Retina (tissue), 1 donor: ENCODE data around the gene TFEB.

Experiments used
- DNase-seq: peaks from one replicate; pipeline ENCODE4 v3.0.0-alpha.2; 2016

TFEB gene

GRCh38 chr6:41687501-41688175 lies 47.8 kb downstream of the TFEB start:
- DNase-seq: no peak

GRCh38 chr6:41685641-41686380 lies 49.6 kb downstream of the TFEB start:
- no peak for DNase-seq

- DNase-seq: no peak
Measured at GRCh38 chr6:41684311-41685180, 50.9 kb downstream of the TFEB start.

GRCh38 chr6:41683523-41684310 lies 51.7 kb downstream of the TFEB start:
- peak; percentile 95 for DNase-seq

DNA sequence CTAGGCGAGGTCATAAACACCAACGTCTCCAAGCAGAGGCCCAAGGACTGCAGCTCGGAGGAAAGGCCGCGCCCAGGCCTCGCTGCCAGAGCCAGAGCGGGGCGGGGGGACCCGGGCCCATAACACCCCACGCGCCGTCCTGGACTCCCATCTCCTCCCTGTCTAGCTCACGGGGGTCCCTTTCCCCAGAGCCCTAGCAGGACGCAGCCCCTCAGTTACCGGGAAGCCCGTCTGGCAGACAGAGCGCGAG lies 52.2 kb downstream of the TFEB start:
- no peak for DNase-seq

GRCh38 chr6:41682497-41683272 lies 52.7 kb downstream of the TFEB start:
- no peak for DNase-seq

- peak; percentile 94 for DNase-seq
Measured at GRCh38 chr6:41682056-41682477, 53.3 kb downstream of the TFEB start.

DNA sequence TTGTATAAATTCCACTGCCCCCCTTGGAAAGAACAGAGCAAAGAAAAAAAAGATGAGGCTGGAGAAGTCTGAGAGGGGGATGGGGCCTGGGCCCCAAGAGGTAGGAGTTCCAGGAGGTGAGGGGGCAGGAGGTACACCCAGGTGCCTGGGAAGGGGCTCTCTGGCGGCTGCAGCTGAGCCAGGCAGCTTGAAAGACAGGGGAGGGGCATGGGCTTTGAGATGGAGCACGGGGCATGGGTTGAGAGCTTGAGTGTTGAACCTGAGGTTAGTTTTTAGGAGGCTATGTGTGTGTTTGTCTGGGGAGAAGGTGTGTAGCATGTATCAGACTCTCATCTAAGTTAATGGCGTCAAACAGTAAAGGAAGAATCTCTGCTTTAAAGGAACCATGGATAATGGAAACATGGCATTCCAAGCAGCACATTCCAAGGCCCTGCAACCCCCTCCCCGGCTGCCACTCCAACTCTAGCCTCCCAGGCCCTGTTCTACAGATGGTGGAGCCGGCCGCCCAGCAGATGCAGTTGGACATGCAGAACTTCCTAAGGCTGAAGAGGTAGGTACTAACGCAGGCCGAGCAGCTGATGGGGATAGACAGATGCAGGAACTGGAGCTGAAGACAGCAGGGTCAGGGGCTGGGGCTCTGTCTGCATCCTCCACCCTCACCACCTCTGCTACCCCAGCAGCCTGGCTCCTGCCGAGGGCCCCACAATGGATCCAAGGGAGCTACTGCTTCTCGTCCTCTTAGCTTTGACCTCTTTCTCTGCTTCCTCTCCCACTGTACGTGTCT lies 55.0 kb downstream of the TFEB start:
- peak; percentile 22 for DNase-seq

DNA sequence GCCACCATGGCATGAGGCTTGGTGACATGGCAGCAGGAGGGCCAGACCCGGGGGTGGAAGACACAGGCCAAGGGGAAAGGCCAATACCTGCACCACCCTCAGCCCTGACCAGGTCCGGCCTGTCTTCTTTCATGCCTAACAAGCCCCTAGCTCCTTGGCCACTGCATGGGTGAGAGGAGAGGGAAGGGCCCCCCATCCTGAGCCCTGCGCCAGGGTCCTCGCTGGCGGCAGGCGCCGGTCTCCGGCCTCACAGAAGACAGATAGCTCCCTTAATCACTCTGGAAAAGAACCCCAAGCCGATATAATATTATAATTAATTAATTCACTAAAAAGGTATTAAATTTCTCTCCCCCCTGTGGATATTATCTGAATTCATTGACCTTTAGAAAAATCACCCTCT lies 55.7 kb downstream of the TFEB start:
- no peak for DNase-seq

- no peak for DNase-seq
Measured at GRCh38 chr6:41678511-41679084, 56.8 kb downstream of the TFEB start.

DNA sequence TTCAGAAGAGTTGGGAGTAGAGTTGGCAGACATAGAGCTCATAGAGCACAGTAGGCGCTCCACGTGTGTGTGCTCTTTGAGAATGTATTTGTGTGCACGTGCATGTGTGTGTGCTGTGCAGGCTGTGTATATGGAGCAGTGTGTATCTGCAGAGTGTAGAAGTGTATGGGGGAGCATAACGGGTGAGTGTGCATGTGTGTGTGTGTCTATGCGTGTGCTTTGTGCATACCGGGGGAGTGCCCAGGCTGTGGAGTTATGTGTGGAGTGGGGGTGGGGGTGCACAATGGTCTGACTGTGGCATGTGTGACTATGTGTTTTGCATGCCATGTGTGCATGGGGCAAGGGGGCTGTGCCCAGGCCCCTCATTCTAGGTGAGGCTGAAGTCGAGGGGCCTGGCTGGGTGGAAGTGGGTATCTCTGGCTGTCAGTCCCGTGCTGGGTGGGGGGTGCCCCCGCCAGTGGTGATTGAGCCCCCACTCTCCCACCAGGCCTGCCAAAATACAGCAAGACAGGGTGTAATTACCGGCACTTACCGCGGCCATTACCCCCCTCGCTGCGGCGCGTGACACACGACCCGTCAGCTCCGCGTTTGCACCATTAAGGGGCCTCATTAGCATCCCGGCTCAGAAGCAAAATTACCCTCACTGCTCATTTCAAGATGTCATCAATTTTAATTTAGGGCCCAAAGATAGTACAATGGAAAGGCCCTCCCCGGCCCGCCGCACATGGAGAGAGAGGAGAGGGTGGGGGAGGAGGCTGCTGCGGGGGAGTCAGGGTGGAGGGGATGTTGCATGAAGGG lies 58.1 kb downstream of the TFEB start:
- peak; percentile 60 for DNase-seq

- DNase-seq: no peak
Measured at GRCh38 chr6:41676431-41676830, 59.0 kb downstream of the TFEB start.

DNA sequence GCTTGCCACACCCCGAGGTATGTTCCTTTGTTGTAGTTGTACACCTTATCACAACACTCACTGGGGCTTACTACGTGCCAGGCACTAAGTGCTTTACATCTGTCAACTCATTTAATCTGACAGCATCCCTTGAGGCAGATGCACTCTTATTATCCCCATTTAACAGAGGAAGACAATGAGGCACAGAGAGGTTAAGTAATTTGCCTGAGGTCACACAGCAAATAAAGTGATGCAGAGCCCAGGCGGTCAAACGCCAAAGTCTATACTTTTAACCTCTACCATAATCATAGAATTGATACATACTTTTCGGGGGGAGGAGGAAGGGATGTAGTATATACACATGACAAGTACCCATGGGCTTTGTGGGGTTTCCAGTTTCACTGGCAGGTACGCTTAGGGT lies 59.4 kb downstream of the TFEB start:
- no peak for DNase-seq

DNA sequence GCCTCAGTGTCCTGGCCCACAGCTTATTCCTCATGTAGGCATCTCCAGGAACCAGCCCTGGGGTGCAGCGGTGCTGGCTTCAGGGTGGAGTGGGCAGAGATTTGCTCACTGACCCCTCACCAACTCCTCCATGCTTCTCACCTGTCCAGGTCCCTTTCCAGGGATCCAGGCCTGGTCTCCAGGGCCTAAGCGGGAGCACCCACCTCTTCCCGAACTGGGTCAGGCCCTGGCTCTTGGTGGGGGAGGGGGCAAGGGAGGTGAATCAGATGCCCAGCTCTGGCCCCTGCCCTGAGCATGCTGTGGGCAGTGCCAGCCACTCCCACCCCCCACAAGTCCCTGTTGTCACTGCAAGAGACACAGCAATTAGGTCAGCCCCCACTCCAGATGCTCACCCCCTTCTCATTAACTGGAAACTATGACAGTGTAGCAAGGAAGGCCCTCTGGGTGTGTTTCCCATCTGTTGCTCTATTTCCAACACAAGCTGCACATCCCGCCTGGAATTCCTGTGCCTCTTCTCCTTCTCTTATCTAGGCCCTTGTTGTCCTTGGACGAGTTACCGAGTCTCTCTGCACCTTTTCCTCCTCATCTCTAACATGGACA lies 60.1 kb downstream of the TFEB start:
- peak; percentile 66 for DNase-seq

DNA sequence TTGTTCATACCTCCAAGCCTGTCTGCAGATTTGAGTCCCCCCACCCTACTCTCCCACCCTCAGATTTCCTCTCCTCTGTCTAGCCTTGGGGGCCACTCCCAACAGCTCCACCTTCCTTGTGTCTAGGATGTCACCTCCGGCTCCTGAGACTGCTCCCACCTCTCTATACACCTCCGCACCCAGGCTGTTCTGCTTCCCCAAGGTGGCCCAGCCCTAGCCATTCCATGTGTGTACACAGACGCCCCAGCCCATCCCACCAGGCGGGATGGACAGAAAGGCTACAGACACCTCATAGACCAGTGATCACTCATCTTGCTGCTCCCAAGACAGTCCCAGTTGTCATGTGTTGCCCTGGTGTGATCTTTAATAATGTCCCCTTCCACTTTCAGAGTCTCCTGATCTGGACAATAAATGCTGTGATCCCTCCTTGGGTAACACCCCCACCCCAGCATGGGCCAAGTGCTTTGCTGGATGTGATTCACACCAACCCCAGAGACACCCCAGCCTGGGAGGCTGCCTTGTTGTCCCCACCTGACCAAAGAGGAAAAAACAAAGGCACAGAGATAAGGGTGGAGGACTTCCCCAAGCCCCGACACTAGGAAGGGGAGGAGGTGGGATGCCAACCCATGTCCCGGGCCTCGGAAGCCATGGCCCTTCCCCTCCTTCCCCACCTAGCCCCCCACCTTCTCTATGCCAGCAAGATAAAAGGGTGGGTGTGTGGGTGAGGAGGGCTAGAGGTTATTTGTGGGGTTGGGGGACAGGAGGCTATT lies 61.0 kb downstream of the TFEB start:
- DNase-seq: no peak

- DNase-seq: no peak
Measured at GRCh38 chr6:41673704-41674000, 61.8 kb downstream of the TFEB start.

DNA sequence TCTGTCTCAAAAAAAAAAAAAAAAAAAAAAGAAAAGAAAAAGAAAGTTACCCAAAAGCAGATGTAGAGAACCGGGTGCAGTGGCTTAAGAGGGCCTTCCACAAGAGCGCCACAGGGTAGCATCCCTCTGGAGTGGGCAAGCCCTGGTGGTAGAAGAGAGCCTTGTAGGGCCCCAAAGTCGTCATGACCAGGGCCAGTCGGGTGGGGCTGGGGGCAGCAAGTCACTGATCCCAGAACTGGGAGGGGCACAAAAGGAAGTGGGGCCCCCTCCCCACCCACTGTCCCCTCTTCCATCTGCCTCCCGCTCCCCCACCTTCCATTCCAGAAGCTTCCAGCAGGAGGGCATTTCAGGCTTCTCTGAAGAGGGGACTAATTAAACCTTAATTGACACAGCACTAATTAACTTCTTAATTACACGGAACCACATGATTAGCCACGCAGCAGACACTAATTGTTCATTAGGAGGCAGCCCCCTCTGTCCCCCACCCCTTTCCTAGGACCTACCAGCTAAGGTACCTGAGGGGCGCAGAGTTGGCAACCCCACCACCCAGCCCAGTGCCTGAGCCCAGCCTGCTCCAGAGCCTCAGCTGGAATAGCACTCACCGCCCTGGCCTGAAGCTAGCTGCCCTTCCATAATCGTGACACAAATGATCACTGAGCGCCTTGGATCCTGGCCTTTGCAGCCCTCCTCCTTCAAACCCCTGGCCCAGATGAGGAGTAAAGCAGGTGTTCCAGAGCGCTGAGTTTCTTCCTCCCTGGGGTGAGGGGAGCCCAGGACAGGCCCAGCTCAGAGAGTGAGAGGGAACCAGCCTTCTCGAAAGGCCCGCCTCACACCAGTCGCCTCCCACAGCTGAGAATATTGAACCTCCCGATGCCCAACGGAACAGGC lies 62.3 kb downstream of the TFEB start:
- peak; percentile 34 for DNase-seq

DNA sequence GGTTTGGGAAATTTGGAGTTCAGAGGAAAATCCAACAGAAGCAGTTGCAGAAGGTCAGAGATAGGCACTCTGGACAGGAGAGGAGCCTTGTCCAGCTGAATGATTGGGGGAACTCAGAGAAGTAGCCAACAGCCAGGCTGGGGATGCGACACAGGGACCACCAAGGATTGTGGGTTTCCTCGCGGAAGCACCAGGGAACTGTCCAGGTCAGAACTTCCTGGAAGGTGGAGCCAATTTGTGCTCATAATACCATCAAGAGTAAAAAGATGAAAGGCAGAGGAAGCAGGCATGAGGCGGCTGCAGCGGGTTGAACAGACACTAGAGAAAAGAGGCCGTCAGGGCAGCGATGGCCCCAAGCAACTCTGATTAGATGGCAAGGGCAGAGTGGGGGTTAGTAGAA lies 63.4 kb downstream of the TFEB start:
- DNase-seq: no peak
